ENCODE results near the gene GABRG3. TPM values are rescaled to one million over a fixed set of nuclear protein-coding genes. Genes with fewer than 3 reads are reported as not detected.

GABRG3 gene
- total and polyA plus RNA-seq, 9 of the 15 experiments (the other 6 are each of a cell fraction or from before 2014, with no cell fraction given) = 4.0 to 15.1 (median 11.2) TPM

- TF ChIP-seq STAT6 (CRISPR knock-in tag; IDR thresholded peaks at IDR 0.05) (no peak), NFXL1 (CRISPR knock-in tag; IDR thresholded peaks at IDR 0.05) (no peak), GTF3C2 (IDR thresholded peaks at IDR 0.05; ENCODE audit: borderline replicate concordance, extremely low read depth, insufficient read length) (no peak), ZNF316 (IDR thresholded peaks at IDR 0.05) (no peak), POLR2B (IDR thresholded peaks at IDR 0.05; ENCODE audit: low read depth, partially characterized antibody) (no peak), NFYB (IDR thresholded peaks at IDR 0.05; ENCODE audit: extremely low read depth, insufficient read length) (no peak), BACH1 (tag; IDR thresholded peaks at IDR 0.05) (no peak), KLF1 (tag; IDR thresholded peaks at IDR 0.05) (no peak), REST (IDR thresholded peaks at IDR 0.05; ENCODE audit: borderline replicate concordance) (peak; percentile 76; the same call in 1 of the 2 replicates), REST (CRISPR knock-in tag; IDR thresholded peaks at IDR 0.05; ENCODE audit: low read depth) (no peak), DPF2 (IDR thresholded peaks at IDR 0.05) (no peak), CEBPG (CRISPR knock-in tag; IDR thresholded peaks at IDR 0.05) (no peak), CEBPG (tag; conservative IDR thresholded peaks at IDR 0.05 in 1 of 2, IDR thresholded peaks at IDR 0.05 in 1 of 2) (no peak), ZBTB1 (CRISPR knock-in tag; IDR thresholded peaks at IDR 0.05; ENCODE audit: borderline replicate concordance, low read depth) (no peak)
Observed at GRCh38 chr15:27017168-27017809, 46.3 kb downstream of the GABRG3 start (continued).

Data from K562 (cell line).